ENCODE data around the gene GPR141. TPM values are rescaled to one million over a fixed set of nuclear protein-coding genes. Genes with fewer than 3 reads are reported as not detected.

Gene GPR141
- total RNA-seq, 1 donor from 2014 or later = not detected

GRCh38 chr7:37719077-37719476 is 35.5 kb downstream of the GPR141 start:
- Mint-ChIP-seq H3K9me3 (ENCODE audit: unreplicated experiment) (no peaks in the 10 kb centered on the region), H3K27me3 (ENCODE audit: unreplicated experiment) (no peaks in the 10 kb centered on the region), H3K27ac (ENCODE audit: unreplicated experiment) (no peak overlapping the region), H3K4me3 (ENCODE audit: unreplicated experiment) (no peak overlapping the region), H3K36me3 (ENCODE audit: unreplicated experiment) (no peaks in the 10 kb centered on the region), H3K4me1 (ENCODE audit: unreplicated experiment) (no peaks in the 10 kb centered on the region)
- no peak for DNase-seq (ENCODE audit: extremely low spot score, unreplicated experiment)
- no peak for TF ChIP-seq CTCF (IDR thresholded peaks at IDR 0.05)

- Mint-ChIP-seq H3K4me3 (ENCODE audit: unreplicated experiment) (no peak overlapping the region), H3K27ac (ENCODE audit: unreplicated experiment) (no peak overlapping the region), H3K9me3 (ENCODE audit: unreplicated experiment) (no peaks in the 10 kb centered on the region), H3K4me1 (ENCODE audit: unreplicated experiment) (no peaks in the 10 kb centered on the region), H3K27me3 (ENCODE audit: unreplicated experiment) (no peaks in the 10 kb centered on the region), H3K36me3 (ENCODE audit: unreplicated experiment) (no peaks in the 10 kb centered on the region)
- DNase-seq (ENCODE audit: extremely low spot score, unreplicated experiment) = no peak
- no peak for TF ChIP-seq CTCF (IDR thresholded peaks at IDR 0.05)
Measured at GRCh38 chr7:37724732-37725131, 41.2 kb downstream of the GPR141 start.

- Mint-ChIP-seq H3K9me3 (ENCODE audit: unreplicated experiment) (no peaks in the 10 kb centered on the region), H3K4me1 (ENCODE audit: unreplicated experiment) (no peaks in the 10 kb centered on the region), H3K27ac (ENCODE audit: unreplicated experiment) (no peak overlapping the region), H3K36me3 (ENCODE audit: unreplicated experiment) (no peaks in the 10 kb centered on the region), H3K4me3 (ENCODE audit: unreplicated experiment) (no peak overlapping the region), H3K27me3 (ENCODE audit: unreplicated experiment) (no peaks in the 10 kb centered on the region)
- no peak for TF ChIP-seq CTCF (IDR thresholded peaks at IDR 0.05)
- DNase-seq (ENCODE audit: extremely low spot score, unreplicated experiment) = no peak
Measured at GRCh38 chr7:37726016-37726415, 42.5 kb downstream of the GPR141 start.

GRCh38 chr7:37728747-37729146 is 45.2 kb downstream of the GPR141 start:
- no peak for DNase-seq (ENCODE audit: extremely low spot score, unreplicated experiment)
- Mint-ChIP-seq H3K4me3 (ENCODE audit: unreplicated experiment) (no peak overlapping the region), H3K9me3 (ENCODE audit: unreplicated experiment) (no peaks in the 10 kb centered on the region), H3K27ac (ENCODE audit: unreplicated experiment) (no peak overlapping the region), H3K36me3 (ENCODE audit: unreplicated experiment) (no peaks in the 10 kb centered on the region), H3K4me1 (ENCODE audit: unreplicated experiment) (no peaks in the 10 kb centered on the region), H3K27me3 (ENCODE audit: unreplicated experiment) (no peaks in the 10 kb centered on the region)
- TF ChIP-seq CTCF (IDR thresholded peaks at IDR 0.05) = no peak

- Mint-ChIP-seq H3K9me3 (ENCODE audit: unreplicated experiment) (no peaks in the 10 kb centered on the region), H3K4me3 (ENCODE audit: unreplicated experiment) (no peak overlapping the region), H3K36me3 (ENCODE audit: unreplicated experiment) (no peaks in the 10 kb centered on the region), H3K27me3 (ENCODE audit: unreplicated experiment) (no peaks in the 10 kb centered on the region), H3K4me1 (ENCODE audit: unreplicated experiment) (no peaks in the 10 kb centered on the region), H3K27ac (ENCODE audit: unreplicated experiment) (no peak overlapping the region)
- DNase-seq (ENCODE audit: extremely low spot score, unreplicated experiment) = no peak
- TF ChIP-seq CTCF (IDR thresholded peaks at IDR 0.05) = no peak
Measured at GRCh38 chr7:37729181-37729580, 45.6 kb downstream of the GPR141 start.
